Measurements from ENCODE around the gene EXOSC3.

EXOSC3 gene

GRCh38 chr9:37730839-37731238, 54.0 kb downstream of the EXOSC3 start:
- DNase-seq = no peak

DNA sequence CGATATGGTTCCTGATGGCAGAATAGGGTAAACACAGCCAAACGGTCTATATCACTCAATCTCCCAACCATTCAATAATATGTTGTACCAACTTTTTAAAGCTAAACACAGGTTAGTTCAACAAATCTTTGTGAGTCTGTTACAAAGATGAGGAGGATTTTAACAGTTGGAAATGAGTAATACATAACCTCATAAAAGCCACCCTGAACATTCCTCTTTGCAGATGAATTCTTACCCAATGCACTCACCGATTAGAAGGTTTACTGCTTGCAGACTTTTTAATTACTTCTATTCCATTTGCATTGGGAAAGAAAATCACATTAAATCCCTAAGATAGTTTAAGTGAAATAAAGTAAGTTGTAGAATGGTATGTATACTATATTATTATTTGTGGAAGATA, 54.6 kb downstream of the EXOSC3 start:
- DNase-seq = no peak
